HL-60 (cell line): ENCODE measurements around the gene USP24.
"Not testable (repeated sequence)": the region's sequence is repeated elsewhere in the genome, so short reads cannot be mapped to it uniquely, and the experiment has no call there.

Source experiments
- DNase-seq, 2 experiments: peaks; one replicate each; pipeline ENCODE4 v3.0.0-alpha.2; 2010 to 2020; ENCODE audit warnings: low read depth in 1 of 2, low spot score in 1 of 2
- H3K27ac ChIP-seq: fragments of 250-450 bp; sonication (Bioruptor Pico); replicated peaks from 2 replicates; pipeline ENCODE4 v1.5.1; 2020; ENCODE audit warnings: mild to moderate bottlenecking, moderate library complexity
- H3K27me3 ChIP-seq: fragments of 250-450 bp; sonication (Bioruptor Pico); 2 replicates; pipeline ENCODE4 v1.5.1; 2021; ENCODE audit warnings: mild to moderate bottlenecking, moderate library complexity; ENCODE audit not compliant: insufficient read depth, poor library complexity, severe bottlenecking
- H3K4me3 ChIP-seq: replicated peaks from 2 replicates; pipeline ENCODE4 v1.5.1; 2011; ENCODE audit warnings: mild to moderate bottlenecking, control low read depth, low read length; ENCODE audit not compliant: insufficient read depth
- CTCF ChIP-seq: IDR thresholded peaks from one replicate; pipeline ENCODE4 v1.5.1; 2011; ENCODE audit warnings: low read length, control low read depth, inconsistent platforms; ENCODE audit not compliant: insufficient read depth
- GABPA ChIP-seq: IDR thresholded peaks from 2 replicates; pipeline ENCODE4 v1.6.1; 2012; ENCODE audit warnings: low read depth
- POLR2AphosphoS5 ChIP-seq: IDR thresholded peaks from 2 replicates; pipeline ENCODE4 v1.6.1; 2012; ENCODE audit warnings: low read depth
- REST ChIP-seq: IDR thresholded peaks from 2 replicates; pipeline ENCODE4 v1.6.1; 2012; ENCODE audit warnings: low read depth; ENCODE audit not compliant: insufficient replicate concordance
- SPI1 ChIP-seq: IDR thresholded peaks from 2 replicates; pipeline ENCODE4 v1.6.1; 2012; ENCODE audit warnings: low read depth, mild to moderate bottlenecking, borderline replicate concordance

USP24 gene

GRCh38 chr1:55206210-55206609, 9.0 kb downstream of the USP24 start:
- TF ChIP-seq CTCF (no peak), POLR2AphosphoS5 (no peak), REST (no peak), SPI1 (no peak), GABPA (no peak)
- DNase-seq = no peak
- no peak overlapping the region for H3K27ac ChIP-seq
- no peaks in the 10 kb centered on the region for H3K27me3 ChIP-seq
- H3K4me3 ChIP-seq = no peak overlapping the region

GRCh38 chr1:55204997-55205396, 10.2 kb downstream of the USP24 start:
- H3K4me3 ChIP-seq = no peak overlapping the region
- TF ChIP-seq GABPA (no peak), CTCF (no peak)
- no peak for DNase-seq
- no peak overlapping the region for H3K27ac ChIP-seq
- H3K27me3 ChIP-seq = no peaks in the 10 kb centered on the region

GRCh38 chr1:55203064-55203463, 12.1 kb downstream of the USP24 start:
- Histone ChIP-seq H3K4me3 (no peak overlapping the region), H3K27me3 (no peaks in the 10 kb centered on the region), H3K27ac (no peak overlapping the region)
- TF ChIP-seq REST (no peak), SPI1 (no peak), POLR2AphosphoS5 (no peak), GABPA (no peak), CTCF (no peak)
- DNase-seq = no peak

GRCh38 chr1:55200667-55201066, 14.5 kb downstream of the USP24 start:
- TF ChIP-seq SPI1 = no peak
- no peak for TF ChIP-seq GABPA
- no peaks in the 10 kb centered on the region for H3K27me3 ChIP-seq
- H3K27ac ChIP-seq = no peak overlapping the region
- no peak overlapping the region for H3K4me3 ChIP-seq
- no peak for DNase-seq

- H3K4me3 ChIP-seq, DNase-seq, H3K27me3 ChIP-seq: not testable (repeated sequence)
Observed at GRCh38 chr1:55199735-55200134, 15.4 kb downstream of the USP24 start.

More at GRCh38 chr1:55199735-55200134, 15.4 kb downstream of the USP24 start:
- H3K27ac ChIP-seq = not testable (repeated sequence)
